HG03064 (cell line): ENCODE data around the gene KANSL2.

Experiments used
- ATAC-seq: cut with Tn5 transposase; IDR thresholded peaks from one replicate; pipeline ENCODE4 v1.9.1; 2021; ENCODE audit warnings: low read depth; ENCODE audit not compliant: unreplicated experiment

Gene KANSL2

GRCh38 chr12:48615681-48616080 lies 66.4 kb downstream of the KANSL2 start:
- no peak for ATAC-seq

- ATAC-seq: no peak
These were observed 68.7 kb downstream of the KANSL2 start for GRCh38 chr12:48613321-48613720.
